Stimulated activated memory B cell treated with anti-CD40 and anti-IgM and Interleukin-4, amounts not matched to agents 10 μg/mL and 1 μg/mL and 100 μg/mL, for 72 hours (primary cell): ENCODE measurements around the gene MMP17.

Source experiments
- ATAC-seq: fragments of 150-1000 bp; cut with Tn5 transposase; 2 replicates; pipeline ENCODE4 v1.10.0; 2021
- H3K27ac Mint-ChIP-seq: one replicate; pipeline ENCODE4 v1.8.0; 2022; ENCODE audit warnings: mild to moderate bottlenecking, mixed read lengths
- H3K27me3 Mint-ChIP-seq: one replicate; pipeline ENCODE4 v1.8.0; 2022; ENCODE audit warnings: mixed read lengths
- H3K36me3 Mint-ChIP-seq: one replicate; pipeline ENCODE4 v1.8.0; 2022; ENCODE audit warnings: mixed read lengths
- H3K4me1 Mint-ChIP-seq: one replicate; pipeline ENCODE4 v1.8.0; 2022; ENCODE audit warnings: mixed read lengths
- H3K4me3 Mint-ChIP-seq: one replicate; pipeline ENCODE4 v1.8.0; 2022; ENCODE audit warnings: mild to moderate bottlenecking, moderate library complexity, mixed read lengths
- H3K9me3 Mint-ChIP-seq: one replicate; pipeline ENCODE4 v1.8.0; 2022; ENCODE audit warnings: mixed read lengths

Gene MMP17

GRCh38 chr12:131827961-131828534, at the start of gene MMP17:
Gene MMP17 (plus strand): TSS chr12:131828393. CDS start chr12:131828495, 102 bp downstream.
- peaks cover 22% of the 10 kb centered on the region for H3K4me1 Mint-ChIP-seq
- H3K27me3 Mint-ChIP-seq, result peaks cover 46% of the 10 kb centered on the region
- peak; percentile 63 for ATAC-seq
- peak within 1 kb of the TSS; percentile 75 for H3K4me3 Mint-ChIP-seq
- peak within 1 kb of the TSS; percentile 53 for H3K27ac Mint-ChIP-seq
- H3K36me3 Mint-ChIP-seq, result no peaks in the 10 kb centered on the region
- no peaks in the 10 kb centered on the region for H3K9me3 Mint-ChIP-seq

DNA sequence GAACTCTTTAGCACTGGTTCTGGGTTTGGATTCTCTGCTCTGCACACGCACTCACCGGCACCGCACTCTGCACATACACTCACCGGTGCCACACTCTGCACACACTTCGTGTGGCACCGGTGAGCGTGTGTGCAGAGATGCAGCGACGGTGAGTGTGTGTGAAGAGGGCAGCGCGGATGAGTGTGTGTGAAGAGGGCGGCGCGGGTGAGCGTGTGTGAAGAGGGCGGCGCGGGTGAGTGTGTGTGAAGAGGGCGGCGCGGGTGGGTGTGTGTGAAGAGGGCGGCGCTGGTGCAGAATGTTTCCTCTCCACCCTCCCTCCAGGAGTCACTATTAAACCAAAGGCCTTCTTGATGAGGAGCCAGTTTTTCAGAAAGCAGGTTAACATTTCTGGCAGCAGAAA, 49.2 kb upstream of the MMP17 start:
- H3K9me3 Mint-ChIP-seq, result no peaks in the 10 kb centered on the region
- peaks cover 35% of the 10 kb centered on the region for H3K4me1 Mint-ChIP-seq
- H3K36me3 Mint-ChIP-seq, result peaks cover 31% of the 10 kb centered on the region
- H3K4me3 Mint-ChIP-seq, result no peak overlapping the region
- H3K27me3 Mint-ChIP-seq, result no peaks in the 10 kb centered on the region
- no peak for ATAC-seq
- H3K27ac Mint-ChIP-seq, result no peak overlapping the region

GRCh38 chr12:131782061-131782460, 46.1 kb upstream of the MMP17 start:
- H3K27me3 Mint-ChIP-seq, result no peaks in the 10 kb centered on the region
- H3K4me3 Mint-ChIP-seq, result no peak overlapping the region
- no peak for ATAC-seq
- peaks cover 11% of the 10 kb centered on the region for H3K4me1 Mint-ChIP-seq
- no peaks in the 10 kb centered on the region for H3K9me3 Mint-ChIP-seq
- H3K27ac Mint-ChIP-seq, result no peak overlapping the region
- H3K36me3 Mint-ChIP-seq, result peaks cover 47% of the 10 kb centered on the region

DNA sequence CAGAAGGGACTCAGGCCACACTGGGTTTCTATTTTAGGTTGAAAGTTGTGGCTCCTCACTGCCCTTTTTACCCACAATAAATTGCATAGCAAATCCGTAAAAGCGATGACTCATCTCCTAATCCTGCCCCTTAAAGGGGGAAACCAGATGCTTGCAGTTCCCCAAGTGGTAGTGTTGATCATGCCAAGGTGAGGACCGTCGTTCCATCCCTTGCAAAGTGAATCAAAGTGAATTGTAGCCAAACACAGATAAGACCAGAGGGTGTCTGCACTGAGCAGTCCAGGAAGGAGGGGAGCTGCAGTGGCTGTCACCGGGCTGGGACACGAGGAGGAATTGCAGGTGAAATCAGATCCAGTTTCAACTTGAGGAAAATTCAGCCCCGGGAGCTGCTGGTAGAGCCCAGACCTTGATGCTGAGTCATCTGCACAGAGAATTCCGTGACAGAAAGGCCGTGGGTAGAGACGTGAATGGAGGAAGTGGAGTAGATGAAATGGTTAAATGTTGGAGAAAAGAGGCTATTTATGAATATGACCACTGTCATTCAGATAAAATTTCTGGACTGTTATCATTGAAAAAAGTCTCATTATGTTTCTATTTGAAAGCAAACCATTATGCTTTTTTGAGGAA, 44.2 kb upstream of the MMP17 start:
- Mint-ChIP-seq H3K9me3 (no peaks in the 10 kb centered on the region), H3K4me3 (peak overlapping the region; percentile 21), H3K27me3 (no peaks in the 10 kb centered on the region), H3K4me1 (peaks cover 11% of the 10 kb centered on the region), H3K27ac (peak overlapping the region; percentile 76), H3K36me3 (peaks cover 48% of the 10 kb centered on the region)
- ATAC-seq, result peak; percentile 90

GRCh38 chr12:131784909-131785762, 43.1 kb upstream of the MMP17 start:
- Mint-ChIP-seq H3K27ac (peak overlapping the region; percentile 59), H3K27me3 (no peaks in the 10 kb centered on the region), H3K36me3 (peaks cover 56% of the 10 kb centered on the region), H3K9me3 (peaks cover 3% of the 10 kb centered on the region), H3K4me1 (peaks cover 11% of the 10 kb centered on the region), H3K4me3 (no peak overlapping the region)
- ATAC-seq, result no peak

- H3K27me3 Mint-ChIP-seq, result no peaks in the 10 kb centered on the region
- H3K36me3 Mint-ChIP-seq, result peaks cover 63% of the 10 kb centered on the region
- H3K9me3 Mint-ChIP-seq, result peaks cover 3% of the 10 kb centered on the region
Measured at GRCh38 chr12:131785763-131786330, 42.3 kb upstream of the MMP17 start.

DNA sequence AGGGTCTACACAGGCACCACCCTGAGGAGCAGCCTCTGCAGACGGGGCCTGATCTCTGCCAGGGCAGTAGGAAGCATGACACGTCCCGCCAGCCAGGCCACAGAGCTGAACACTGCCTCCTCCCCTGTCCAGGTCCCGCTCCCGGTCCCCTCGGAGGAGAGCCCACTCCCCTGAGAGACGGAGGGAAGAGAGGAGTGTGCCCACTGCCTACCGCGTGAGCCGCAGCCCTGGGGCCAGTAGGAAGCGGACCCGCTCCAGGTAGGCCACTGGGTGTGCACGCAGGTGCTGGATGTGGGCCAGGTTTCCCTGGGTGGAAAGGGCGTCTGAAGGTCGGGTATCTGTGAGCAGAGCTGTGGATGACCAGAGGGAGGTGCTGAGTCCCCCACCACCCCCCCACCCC, 41.9 kb upstream of the MMP17 start:
- no peak overlapping the region for H3K27ac Mint-ChIP-seq
- H3K27me3 Mint-ChIP-seq, result no peaks in the 10 kb centered on the region
- peaks cover 68% of the 10 kb centered on the region for H3K36me3 Mint-ChIP-seq
- no peak for ATAC-seq
- peaks cover 3% of the 10 kb centered on the region for H3K9me3 Mint-ChIP-seq
- H3K4me1 Mint-ChIP-seq, result peaks cover 11% of the 10 kb centered on the region
- H3K4me3 Mint-ChIP-seq, result no peak overlapping the region

More at GRCh38 chr12:131785763-131786330, 42.3 kb upstream of the MMP17 start:
- no peak for ATAC-seq
- peak overlapping the region; percentile 59 for H3K27ac Mint-ChIP-seq
- no peak overlapping the region for H3K4me3 Mint-ChIP-seq
- H3K4me1 Mint-ChIP-seq, result peaks cover 11% of the 10 kb centered on the region

DNA sequence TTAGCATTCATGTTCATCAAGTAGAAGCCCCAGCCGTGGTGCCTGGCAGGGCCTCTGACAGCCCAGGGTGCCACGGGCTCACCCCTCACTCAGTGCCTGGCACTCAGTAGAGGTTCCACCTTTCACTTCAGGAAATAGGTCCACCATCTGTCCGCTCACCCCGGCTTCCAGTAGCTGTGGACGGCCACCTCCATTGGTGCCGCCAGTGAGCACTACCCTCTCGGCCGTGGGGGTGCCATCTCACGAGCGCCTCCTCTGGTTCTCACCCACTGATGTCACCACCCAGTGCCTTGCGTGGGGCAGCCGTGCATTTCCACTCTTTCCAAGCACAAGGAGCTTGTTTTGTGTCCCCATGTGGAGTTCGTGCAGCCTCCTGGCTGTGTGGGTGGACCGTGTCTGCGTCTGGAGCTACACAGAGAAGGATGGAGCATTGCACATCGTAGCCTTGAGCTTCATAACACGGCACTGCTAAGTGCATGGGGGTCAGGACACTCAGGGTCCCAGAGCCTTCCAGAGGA, 41.0 kb upstream of the MMP17 start:
- no peak overlapping the region for H3K4me3 Mint-ChIP-seq
- ATAC-seq, result no peak
- H3K36me3 Mint-ChIP-seq, result peaks cover 66% of the 10 kb centered on the region
- H3K27me3 Mint-ChIP-seq, result no peaks in the 10 kb centered on the region
- peaks cover 11% of the 10 kb centered on the region for H3K4me1 Mint-ChIP-seq
- peaks cover 3% of the 10 kb centered on the region for H3K9me3 Mint-ChIP-seq
- H3K27ac Mint-ChIP-seq, result no peak overlapping the region

DNA sequence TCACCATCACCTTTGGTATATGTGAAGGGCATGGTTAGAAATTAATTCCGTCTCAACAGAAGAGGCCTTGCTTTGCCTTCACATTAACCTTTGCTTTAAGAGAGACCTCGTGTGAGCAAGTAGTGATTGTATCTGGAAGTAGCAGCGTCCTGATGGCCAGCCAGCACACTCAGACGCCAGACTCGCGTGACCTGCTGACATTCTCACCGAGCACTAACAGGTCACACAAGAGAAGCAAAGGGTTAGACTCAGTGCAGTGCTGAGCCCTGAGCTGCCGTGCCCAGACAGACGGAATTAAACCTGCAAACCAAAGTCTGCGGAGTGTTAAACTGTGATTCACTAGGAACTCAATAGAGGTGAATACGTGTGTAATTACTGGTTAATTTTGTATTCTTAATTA, 40.1 kb upstream of the MMP17 start:
- no peak for ATAC-seq
- Mint-ChIP-seq H3K9me3 (peaks cover 3% of the 10 kb centered on the region), H3K4me3 (no peak overlapping the region), H3K4me1 (peaks cover 11% of the 10 kb centered on the region), H3K27me3 (no peaks in the 10 kb centered on the region), H3K27ac (no peak overlapping the region), H3K36me3 (peaks cover 67% of the 10 kb centered on the region)

GRCh38 chr12:131789638-131790037, 38.6 kb upstream of the MMP17 start:
- no peak for ATAC-seq
- peaks cover 3% of the 10 kb centered on the region for H3K9me3 Mint-ChIP-seq
- H3K27me3 Mint-ChIP-seq, result no peaks in the 10 kb centered on the region
- peaks cover 78% of the 10 kb centered on the region for H3K36me3 Mint-ChIP-seq
- no peak overlapping the region for H3K4me3 Mint-ChIP-seq
- H3K27ac Mint-ChIP-seq, result no peak overlapping the region
- H3K4me1 Mint-ChIP-seq, result no peaks in the 10 kb centered on the region

DNA sequence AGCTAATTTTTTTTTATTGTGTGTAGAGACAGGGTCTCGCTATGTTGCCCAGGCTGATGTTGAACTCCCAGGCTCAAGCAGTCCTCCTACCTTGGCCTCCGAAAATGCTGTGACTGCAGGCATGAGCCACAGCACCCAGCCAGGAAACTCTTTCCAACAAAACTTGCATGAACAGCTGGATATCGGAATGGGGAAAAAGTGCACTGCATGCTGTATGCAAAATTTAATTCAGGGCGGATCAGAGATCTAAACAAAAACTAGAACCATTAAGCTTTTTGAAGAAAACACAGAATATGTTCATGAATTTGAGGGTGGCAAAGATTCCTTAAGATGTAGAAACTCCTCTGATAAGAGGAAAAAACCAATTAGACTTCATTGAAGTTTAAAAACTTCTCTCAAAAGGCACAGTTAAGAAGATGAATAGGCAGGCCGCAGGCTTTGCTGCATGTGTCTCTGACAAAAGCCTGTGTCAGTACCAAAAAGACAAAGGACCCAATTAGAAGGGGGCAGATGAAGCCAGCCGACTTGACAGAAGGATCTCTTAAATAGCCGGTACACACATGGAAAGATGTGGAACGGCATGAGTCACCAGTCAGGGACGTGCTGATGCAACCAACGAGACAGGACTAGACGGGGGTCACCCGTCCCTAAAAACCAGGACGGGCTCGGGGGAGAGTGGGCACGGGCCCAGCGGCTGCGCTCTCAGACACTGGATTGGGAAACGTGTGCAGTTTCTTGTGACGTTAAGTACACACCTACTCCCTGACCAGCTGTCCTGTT, 34.8 kb upstream of the MMP17 start:
- Mint-ChIP-seq H3K9me3 (peaks cover 3% of the 10 kb centered on the region), H3K4me3 (no peak overlapping the region), H3K36me3 (peaks cover 59% of the 10 kb centered on the region), H3K27me3 (no peaks in the 10 kb centered on the region), H3K4me1 (peaks cover 17% of the 10 kb centered on the region), H3K27ac (no peak overlapping the region)
- ATAC-seq, result no peak

GRCh38 chr12:131794061-131794460, 34.1 kb upstream of the MMP17 start:
- H3K9me3 Mint-ChIP-seq, result peaks cover 3% of the 10 kb centered on the region
- no peak overlapping the region for H3K27ac Mint-ChIP-seq
- peaks cover 59% of the 10 kb centered on the region for H3K36me3 Mint-ChIP-seq
- H3K4me3 Mint-ChIP-seq, result no peak overlapping the region
- ATAC-seq, result no peak
- no peaks in the 10 kb centered on the region for H3K27me3 Mint-ChIP-seq
- H3K4me1 Mint-ChIP-seq, result peaks cover 17% of the 10 kb centered on the region

DNA sequence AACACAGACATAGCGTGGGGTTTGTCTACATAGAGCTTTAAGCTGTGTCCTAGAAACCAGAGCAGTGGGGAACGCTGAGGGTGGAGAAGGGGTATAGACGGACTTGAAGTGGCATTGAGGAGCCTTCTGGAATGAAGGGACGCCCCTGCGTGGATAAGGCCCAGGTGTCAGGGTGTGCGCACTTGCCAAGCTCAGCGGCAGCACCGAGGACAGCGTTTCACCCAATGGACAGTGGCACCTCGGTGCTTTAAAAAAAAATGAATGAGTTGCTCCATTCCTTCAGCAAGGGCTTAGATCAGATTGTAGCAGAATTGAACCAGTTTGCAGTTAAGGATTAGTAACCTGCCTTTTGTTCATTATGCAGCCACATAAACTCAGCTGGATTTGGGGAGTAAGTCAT, 33.6 kb upstream of the MMP17 start:
- Mint-ChIP-seq H3K36me3 (peaks cover 59% of the 10 kb centered on the region), H3K9me3 (peaks cover 3% of the 10 kb centered on the region), H3K4me3 (no peak overlapping the region), H3K27me3 (no peaks in the 10 kb centered on the region), H3K27ac (no peak overlapping the region), H3K4me1 (peaks cover 17% of the 10 kb centered on the region)
- no peak for ATAC-seq

DNA sequence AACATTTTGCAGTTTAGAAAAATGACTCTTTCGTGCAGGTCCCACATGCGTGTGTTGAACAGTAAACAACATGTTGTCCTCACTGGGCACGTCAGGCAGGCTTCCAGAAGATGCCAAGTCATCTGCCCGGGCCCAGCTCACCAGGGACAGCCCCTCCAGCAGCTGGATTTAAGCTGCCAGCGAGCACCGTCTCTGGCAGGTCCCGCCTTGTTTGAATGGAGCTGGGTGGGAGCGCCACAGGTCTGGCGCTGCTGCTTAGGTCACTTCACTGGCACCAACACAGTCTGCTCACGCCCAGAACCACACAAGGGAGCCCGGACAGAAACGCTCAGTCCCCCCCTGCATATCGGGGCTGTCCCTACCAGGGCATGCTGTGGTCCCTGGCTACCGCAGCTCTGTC, 33.1 kb upstream of the MMP17 start:
- peaks cover 17% of the 10 kb centered on the region for H3K4me1 Mint-ChIP-seq
- peaks cover 58% of the 10 kb centered on the region for H3K36me3 Mint-ChIP-seq
- no peaks in the 10 kb centered on the region for H3K27me3 Mint-ChIP-seq
- no peak overlapping the region for H3K4me3 Mint-ChIP-seq
- peak; percentile 20 for ATAC-seq
- peaks cover under 1% of the 10 kb centered on the region for H3K9me3 Mint-ChIP-seq
- H3K27ac Mint-ChIP-seq, result peak overlapping the region; percentile 70
